MM.1S (cell line): ENCODE data around the gene AGBL4.

Source experiments
- CTCF ChIP-seq: fragments of 300-600 bp; sonication (generic); IDR thresholded peaks from 2 replicates; pipeline ENCODE4 v1.5.1; 2016; ENCODE audit warnings: antibody characterized with exemption, low read length, mixed read lengths
- EZH2 ChIP-seq: fragments of 300-600 bp; sonication (generic); optimal IDR thresholded peaks from 2 replicates; pipeline ENCODE3; 2017; ENCODE audit warnings: low read depth, mild to moderate bottlenecking, antibody characterized with exemption, low read length, mixed read lengths
- EZH2phosphoT487 ChIP-seq: fragments of 300-600 bp; sonication (generic); IDR thresholded peaks from 2 replicates; pipeline ENCODE4 v1.6.1; 2018; ENCODE audit warnings: antibody characterized with exemption, low read length

- TF ChIP-seq CTCF, result no peak
- TF ChIP-seq EZH2, result no peak
- TF ChIP-seq EZH2phosphoT487, result no peak
Measured at GRCh38 chr1:49448200-49448599, 575.6 kb downstream of the AGBL4 start.
